22Rv1 (cell line): ENCODE measurements around the gene PPARG.

Experiments
- CTCF ChIP-seq: fragments of 450-650 bp; IDR thresholded peaks from 2 replicates; pipeline ENCODE4 v1.5.1; 2017; ENCODE audit warnings: mild to moderate bottlenecking
- ZFX ChIP-seq: fragments of 450-650 bp; IDR thresholded peaks from 2 replicates; pipeline ENCODE4 v1.6.1; 2017; ENCODE audit warnings: antibody characterized with exemption, borderline replicate concordance

DNA sequence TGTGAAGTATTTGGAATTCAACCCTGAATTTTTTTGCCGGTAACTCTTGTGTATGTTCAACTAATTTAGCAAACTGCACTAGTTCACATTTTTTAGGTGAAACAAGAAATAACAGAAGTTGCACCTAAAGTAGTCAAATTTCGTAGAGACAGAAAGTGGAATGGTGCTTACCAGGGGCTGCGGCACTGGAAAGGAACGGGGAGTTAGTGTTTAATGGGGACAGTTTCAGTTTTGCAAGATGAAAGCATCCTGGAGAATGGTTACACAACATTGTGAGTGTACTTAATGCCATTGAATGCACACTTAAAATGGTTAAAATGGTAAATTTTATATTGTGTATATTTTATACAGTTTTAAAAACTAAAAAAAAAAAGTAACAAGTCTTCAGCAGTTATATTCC lies 27.4 kb downstream of the PPARG start:
- TF ChIP-seq CTCF (no peak), ZFX (no peak)
